GM19372 (cell line): ENCODE data around the gene MCFD2.

Source experiments
- ATAC-seq: cut with Tn5 transposase; IDR thresholded peaks from one replicate; pipeline ENCODE4 v1.9.1; 2021; ENCODE audit warnings: mild to moderate bottlenecking, low read depth, moderate library complexity; ENCODE audit not compliant: unreplicated experiment

MCFD2 gene

DNA sequence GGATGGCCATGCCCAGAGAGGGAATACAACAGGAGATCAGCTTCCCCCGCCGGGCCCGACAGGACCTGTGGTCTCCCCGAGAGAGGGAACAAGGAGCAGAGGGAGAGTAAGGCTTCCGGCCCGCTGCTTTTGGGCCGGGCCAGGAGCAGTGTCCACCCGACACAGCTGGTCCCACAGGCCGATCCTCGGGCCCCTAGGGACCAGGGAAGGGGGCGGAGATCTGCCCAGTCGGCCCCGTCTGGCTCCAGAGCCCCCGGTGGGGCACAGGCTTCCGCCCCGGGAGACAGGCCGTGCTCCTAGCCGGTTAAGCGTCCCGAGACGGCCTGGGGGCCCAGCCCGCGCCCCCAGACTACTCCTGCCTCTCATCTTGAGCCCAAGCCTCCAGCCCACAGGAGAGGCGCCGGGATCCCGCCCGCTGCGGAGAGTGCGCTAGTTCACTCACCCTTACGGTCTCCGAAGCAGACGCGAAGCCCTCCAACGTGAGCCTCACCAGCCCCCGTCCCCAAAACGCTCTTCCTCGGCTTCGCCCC lies at the start of gene MCFD2:
Gene MCFD2, minus strand, starts transcription at position 526 of the 530 bp plus-strand sequence. CDS start 6,635 bp downstream, outside the sequence.
- peak; percentile 20 for ATAC-seq

DNA sequence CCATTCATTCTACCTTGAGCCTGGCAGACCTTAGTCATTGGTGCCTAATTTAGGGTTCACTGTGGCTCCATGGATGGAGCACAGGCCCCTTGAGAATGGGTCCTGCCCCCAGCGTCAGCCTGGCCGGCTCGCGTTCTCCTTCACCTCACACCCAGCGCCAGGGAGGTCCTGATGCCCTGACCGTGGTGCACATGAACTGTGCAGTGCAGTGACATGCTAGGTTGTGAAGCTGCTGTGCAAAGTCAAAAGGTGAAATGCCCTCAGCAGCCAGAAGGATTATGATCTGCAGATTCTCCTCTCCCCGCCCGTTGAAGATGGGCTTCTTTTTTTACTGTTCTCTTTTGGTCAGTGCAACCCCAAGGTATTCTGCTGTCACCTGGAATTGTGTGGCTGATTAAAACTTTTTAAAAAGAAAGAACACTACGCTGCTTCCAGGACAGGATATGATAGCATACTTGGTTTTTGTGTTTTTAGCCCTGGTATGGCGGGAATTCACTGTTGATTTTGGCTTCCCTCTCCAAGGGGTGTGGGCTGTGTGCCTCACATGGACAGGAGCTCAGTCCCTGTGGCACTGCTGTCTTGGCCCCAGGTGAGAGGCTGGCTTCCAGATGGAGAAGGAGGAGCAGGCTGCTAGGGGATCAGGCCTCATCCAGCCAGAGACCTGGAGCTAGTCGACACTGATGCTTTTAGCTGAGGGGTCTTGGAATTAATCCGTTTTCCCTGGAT lies 49.4 kb upstream of the MCFD2 start:
- no peak for ATAC-seq

GRCh38 chr2:46963941-46964673 lies 48.5 kb upstream of the MCFD2 start:
- ATAC-seq = no peak

DNA sequence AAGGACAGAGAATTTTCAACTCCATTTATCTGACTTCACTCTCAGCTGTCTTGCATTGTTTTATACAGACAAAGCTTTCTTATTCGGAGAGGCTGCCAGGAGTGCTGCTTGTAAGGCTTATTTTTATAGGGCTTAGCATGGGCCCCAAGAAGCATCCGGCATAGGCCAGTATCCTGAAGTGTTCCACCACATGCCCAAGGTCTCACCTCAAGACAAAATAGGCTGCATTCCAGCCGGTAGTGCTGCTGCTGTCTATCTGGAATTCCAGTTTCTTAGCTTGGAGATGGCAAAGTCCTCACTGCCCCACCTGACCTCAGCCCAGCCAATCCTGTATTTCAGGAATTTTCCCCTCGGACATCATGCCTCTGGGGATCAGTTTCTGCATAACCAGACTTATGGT lies 47.6 kb upstream of the MCFD2 start:
- no peak for ATAC-seq

GRCh38 chr2:46962751-46963150 lies 47.1 kb upstream of the MCFD2 start:
- no peak for ATAC-seq

- ATAC-seq = no peak
These were observed 45.0 kb upstream of the MCFD2 start for GRCh38 chr2:46960618-46961017.

DNA sequence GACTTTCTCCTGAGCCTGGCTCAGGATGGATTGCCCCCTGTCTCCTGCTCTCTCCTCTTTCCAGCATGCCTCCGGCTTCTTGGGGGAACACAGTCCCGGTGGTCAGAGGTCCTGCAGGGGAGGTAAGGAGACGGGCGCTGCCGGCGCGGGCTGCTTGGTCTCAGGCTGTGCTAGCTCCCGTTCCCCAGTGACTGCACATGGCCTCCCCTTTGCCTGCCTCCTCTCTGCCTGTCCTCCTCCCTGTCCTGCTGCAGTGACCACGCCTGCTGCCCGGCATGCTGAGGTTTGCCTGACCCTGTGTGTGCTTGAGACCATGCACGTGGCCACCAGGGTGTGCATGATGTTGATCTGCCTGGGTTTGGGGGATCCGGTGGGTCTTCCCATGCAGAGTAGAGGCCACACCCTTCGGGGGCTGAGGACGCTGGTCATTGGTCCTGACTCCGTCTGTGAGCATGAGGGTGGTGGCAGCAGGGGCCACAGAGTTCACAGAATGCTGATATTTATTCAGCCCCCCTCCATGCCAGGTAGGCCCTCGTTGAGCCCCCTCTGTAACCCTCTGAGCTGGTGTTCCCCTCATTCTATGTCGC lies 42.9 kb upstream of the MCFD2 start:
- no peak for ATAC-seq

- no peak for ATAC-seq
These were observed 41.5 kb upstream of the MCFD2 start for GRCh38 chr2:46956981-46957531.

- ATAC-seq = no peak
These were observed 40.2 kb upstream of the MCFD2 start for GRCh38 chr2:46955764-46956163.

GRCh38 chr2:46954951-46955571 lies 39.5 kb upstream of the MCFD2 start:
- no peak for ATAC-seq

DNA sequence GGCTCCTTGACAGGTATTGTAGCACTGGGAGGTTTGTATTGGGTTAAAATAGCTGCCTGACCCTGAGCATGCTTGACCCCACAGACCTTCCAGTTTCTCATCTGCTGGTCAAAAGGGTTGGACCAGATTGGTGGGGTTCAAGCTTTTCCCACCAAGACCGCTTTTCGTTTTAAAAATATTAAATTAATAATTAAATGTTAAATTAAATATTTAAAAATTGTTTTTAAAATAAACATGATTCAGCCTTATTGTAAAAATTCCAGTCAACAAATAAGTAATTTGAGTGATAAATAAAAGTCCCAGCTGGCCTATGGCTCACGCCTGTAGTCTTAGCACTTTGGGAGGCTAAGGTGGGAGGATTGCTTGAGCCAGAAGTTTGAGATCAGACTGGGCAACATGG lies 36.6 kb upstream of the MCFD2 start:
- no peak for ATAC-seq

- ATAC-seq = no peak
These were observed 35.9 kb upstream of the MCFD2 start for GRCh38 chr2:46951290-46952064.

- ATAC-seq = no peak
These were observed 34.7 kb upstream of the MCFD2 start for GRCh38 chr2:46950314-46950713.

- ATAC-seq = no peak
These were observed 32.2 kb upstream of the MCFD2 start for GRCh38 chr2:46947841-46948240.

- no peak for ATAC-seq
These were observed 30.1 kb upstream of the MCFD2 start for GRCh38 chr2:46945671-46946070.

DNA sequence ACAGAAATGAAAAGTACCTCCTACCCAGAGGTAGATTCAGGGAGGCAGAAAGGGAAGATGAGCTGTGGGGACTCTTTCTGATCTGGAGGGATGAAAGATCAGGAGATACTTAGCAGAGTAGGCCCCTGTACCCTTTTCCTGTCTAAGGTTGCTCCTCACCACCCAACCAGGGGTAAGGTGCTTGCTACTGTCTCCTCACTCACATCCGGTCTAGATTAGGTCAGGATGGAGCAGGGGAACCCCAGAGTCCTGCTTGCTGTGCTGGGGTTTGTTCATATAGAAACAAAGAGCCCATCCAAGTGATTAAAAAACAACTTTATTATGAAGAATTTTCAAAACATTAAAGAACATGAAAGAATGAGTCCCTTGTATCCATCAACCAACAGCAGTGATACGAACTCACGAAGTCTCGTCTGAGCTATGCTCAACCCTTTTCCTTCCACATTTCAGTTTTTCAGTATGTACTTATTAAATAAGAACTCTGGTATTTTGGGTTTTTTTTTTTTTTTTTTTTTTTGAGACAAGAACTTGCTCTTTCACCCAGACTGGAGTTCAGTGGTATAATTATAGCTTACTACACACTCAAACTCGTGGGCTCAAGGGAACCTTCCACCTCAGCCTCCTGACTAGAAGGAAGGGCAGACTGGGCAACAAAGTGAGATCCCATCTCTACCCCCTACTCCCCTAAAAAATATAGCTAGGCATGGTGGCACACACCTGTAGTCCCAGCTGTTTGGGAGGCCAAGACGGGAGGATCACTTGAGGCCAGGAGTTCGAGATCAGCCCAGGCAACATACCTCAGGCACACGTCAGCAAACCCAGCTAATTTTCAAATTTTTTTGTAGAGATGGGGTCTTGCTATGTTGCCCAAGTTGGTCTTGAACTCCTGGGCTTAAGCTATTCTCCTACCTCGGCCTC lies 28.5 kb upstream of the MCFD2 start:
- no peak for ATAC-seq

DNA sequence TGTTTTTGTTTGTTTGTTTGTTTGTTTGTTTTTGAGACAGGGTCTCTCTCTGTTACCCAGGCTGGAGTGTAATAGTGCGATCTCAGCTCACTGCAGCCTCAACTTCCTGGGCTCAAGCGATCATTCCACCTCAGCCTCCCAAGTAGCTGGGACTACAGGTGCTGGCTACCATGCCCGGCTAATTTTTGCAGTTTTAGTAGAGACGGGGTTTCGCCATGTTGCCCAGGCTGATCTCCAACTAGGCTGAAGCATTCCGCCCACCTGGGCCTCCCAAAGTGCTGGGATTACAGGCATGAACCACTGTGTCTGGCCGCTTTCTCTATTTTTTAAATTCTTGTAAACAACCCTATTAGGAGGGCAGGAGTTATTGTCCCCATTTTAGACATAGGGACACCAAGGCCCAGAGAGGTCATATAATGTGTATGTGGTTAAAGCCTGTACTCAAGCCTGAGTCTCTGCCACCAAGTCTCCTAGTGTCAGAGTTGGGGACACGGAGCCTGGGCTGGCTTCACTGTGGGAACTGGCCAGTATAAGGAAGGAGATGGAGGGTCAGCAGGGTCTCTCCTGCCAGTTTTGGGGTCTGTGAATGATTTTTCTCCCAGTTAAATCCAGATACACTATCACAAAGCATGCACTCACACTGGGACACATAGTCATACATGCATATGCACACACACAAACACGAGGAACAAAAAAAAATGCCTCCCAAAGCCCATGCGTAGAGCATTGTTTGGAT lies 27.5 kb upstream of the MCFD2 start:
- no peak for ATAC-seq

GRCh38 chr2:46942143-46942526 lies 26.5 kb upstream of the MCFD2 start:
- ATAC-seq = no peak
